IMR-90 (cell line): Measurements from ENCODE around the gene HORMAD2. TPM values are rescaled to one million over a fixed set of nuclear protein-coding genes. Genes with fewer than 3 reads are reported as not detected.

Source experiments
- ATAC-seq: fragments of 200-7000 bp; cut with Tn5 transposase; 2 replicates; pipeline ENCODE4 v1.9.1; 2020; ENCODE audit warnings: low read depth, mild to moderate bottlenecking, moderate library complexity
- BruUV-seq: library from RNA; stranded (reverse); fragments of 400-500 nt; replicated peaks from 2 replicates; lab custom pipeline; 2021; lab: Mats Ljungman, UMichigan
- CTCF ChIA-PET: fragments of 300-600 bp; formaldehyde crosslinking; extraction: SDS; loops from one replicate; lab custom pipeline; 2021; ENCODE audit warnings: antibody characterized with exemption; lab: Yijun Ruan, JAX
- POLR2A ChIA-PET: fragments of 300-600 bp; sonication (Branson Sonifier 250); formaldehyde crosslinking; loops from one replicate; lab custom pipeline; 2022; ENCODE audit warnings: antibody characterized with exemption; ENCODE audit not compliant: unreplicated experiment; lab: Charles Lee
- DNase-seq: peaks from one replicate; pipeline ENCODE4 v3.0.0; 2013
- H2AFZ ChIP-seq: replicated peaks from 2 replicates; pipeline ENCODE3; 2013; ENCODE audit warnings: low read length, mild to moderate bottlenecking; ENCODE audit not compliant: poor library complexity
- H2AK5ac ChIP-seq: 2 replicates; pipeline ENCODE4 v1.6.1; 2013; ENCODE audit warnings: low read depth, low read length, inconsistent platforms
- H2AK9ac ChIP-seq: replicated peaks from 2 replicates; pipeline ENCODE3; 2013; ENCODE audit warnings: mild to moderate bottlenecking, low read depth, low read length, moderate library complexity; ENCODE audit not compliant: poor library complexity
- H2BK120ac ChIP-seq: 2 replicates; pipeline ENCODE4 v1.6.1; 2013; ENCODE audit warnings: low read depth, low read length, inconsistent platforms
- H2BK15ac ChIP-seq: 3 replicates; pipeline ENCODE4 v1.6.1; 2013; ENCODE audit warnings: low read depth, low read length, inconsistent platforms
- H2BK20ac ChIP-seq: 2 replicates; pipeline ENCODE4 v1.6.1; 2013; ENCODE audit warnings: low read depth, mild to moderate bottlenecking, inconsistent platforms, low read length, moderate library complexity
- H2BK5ac ChIP-seq: 2 replicates; pipeline ENCODE4 v1.6.1; 2013; ENCODE audit warnings: mild to moderate bottlenecking, low read depth, low read length, inconsistent platforms; ENCODE audit not compliant: poor library complexity, severe bottlenecking
- H3K14ac ChIP-seq: replicated peaks from 2 replicates; pipeline ENCODE4 v1.6.1; 2013; ENCODE audit warnings: low read depth, low read length, inconsistent platforms
- H3K18ac ChIP-seq: 2 replicates; pipeline ENCODE4 v1.6.1; 2013; ENCODE audit warnings: low read depth, low read length, control low read depth
- H3K23ac ChIP-seq: 2 replicates; pipeline ENCODE4 v1.6.1; 2013; ENCODE audit warnings: low read depth, low read length, inconsistent platforms
- H3K27ac ChIP-seq: 2 replicates; pipeline ENCODE4 v1.5.1; 2013; ENCODE audit warnings: mild to moderate bottlenecking, control low read depth, low read length; ENCODE audit not compliant: insufficient read depth
- H3K27me3 ChIP-seq: 2 replicates; pipeline ENCODE4 v1.6.1; 2013; ENCODE audit warnings: low read length; ENCODE audit not compliant: control insufficient read depth, insufficient read depth
- H3K36me3 ChIP-seq: 2 replicates; pipeline ENCODE4 v1.6.1; 2013; ENCODE audit warnings: low read length, mixed read lengths; ENCODE audit not compliant: control insufficient read depth, insufficient read depth
- H3K4ac ChIP-seq: 2 replicates; pipeline ENCODE4 v1.6.1; 2013; ENCODE audit warnings: low read depth, low read length, inconsistent platforms
- H3K4me1 ChIP-seq: 2 replicates; pipeline ENCODE4 v1.6.1; 2013; ENCODE audit warnings: low read length, mixed read lengths; ENCODE audit not compliant: control insufficient read depth, insufficient read depth
- H3K4me2 ChIP-seq: 2 replicates; pipeline ENCODE4 v1.6.1; 2013; ENCODE audit warnings: low read depth, mild to moderate bottlenecking, control low read depth, low read length, moderate library complexity
- H3K4me3 ChIP-seq: 2 replicates; pipeline ENCODE4 v1.5.1; 2013; ENCODE audit warnings: low read depth, mild to moderate bottlenecking, control low read depth, low read length, moderate library complexity; ENCODE audit not compliant: insufficient read depth
- H3K56ac ChIP-seq: 2 replicates; pipeline ENCODE4 v1.6.1; 2013; ENCODE audit warnings: low read length, inconsistent platforms; ENCODE audit not compliant: insufficient read depth; ENCODE audit errors: extremely low read depth
- H3K79me1 ChIP-seq, 2 experiments: 2 replicates each; pipeline ENCODE4 v1.6.1; 2013; ENCODE audit warnings: low read length in 2 of 2, inconsistent platforms in 1 of 2, low read depth in 1 of 2
- H3K9ac ChIP-seq: 2 replicates; pipeline ENCODE4 v1.6.1; 2013; ENCODE audit warnings: low read depth, low read length, control low read depth
- H3K9me1 ChIP-seq: 2 replicates; pipeline ENCODE4 v1.6.1; 2013; ENCODE audit warnings: low read length, inconsistent platforms; ENCODE audit not compliant: insufficient read depth
- H3K9me3 ChIP-seq: 2 replicates; pipeline ENCODE4 v1.6.1; 2013; ENCODE audit warnings: low read length; ENCODE audit not compliant: control insufficient read depth, insufficient read depth
- H4K20me1 ChIP-seq: 2 replicates; pipeline ENCODE4 v1.6.1; 2013; ENCODE audit warnings: low read length, inconsistent platforms; ENCODE audit not compliant: insufficient read depth
- H4K5ac ChIP-seq: 2 replicates; pipeline ENCODE4 v1.6.1; 2013; ENCODE audit warnings: mild to moderate bottlenecking, low read depth, low read length, control low read depth
- H4K8ac ChIP-seq, 2 experiments: 2 replicates each; pipeline ENCODE4 v1.6.1; 2013; ENCODE audit warnings: low read depth in 2 of 2, low read length in 2 of 2, control low read depth in 1 of 2, inconsistent platforms in 1 of 2
- H4K91ac ChIP-seq: 2 replicates; pipeline ENCODE4 v1.6.1; 2013; ENCODE audit warnings: low read depth, low read length, inconsistent platforms; ENCODE audit not compliant: insufficient read depth
- CEBPB ChIP-seq: IDR thresholded peaks from 2 replicates; pipeline ENCODE4 v1.6.1; 2012; ENCODE audit warnings: low read depth, low read length, improper control_type of control experiment
- CHD1 ChIP-seq: IDR thresholded peaks from 2 replicates; pipeline ENCODE4 v1.6.1; 2012; ENCODE audit warnings: low read depth, low read length, improper control_type of control experiment
- MAFK ChIP-seq: IDR thresholded peaks from 2 replicates; pipeline ENCODE4 v1.6.1; 2012; ENCODE audit warnings: low read depth, low read length, improper control_type of control experiment
- MAZ ChIP-seq: IDR thresholded peaks from 2 replicates; pipeline ENCODE4 v1.6.1; 2012; ENCODE audit warnings: low read depth, mild to moderate bottlenecking, low read length, improper control_type of control experiment, moderate library complexity, borderline replicate concordance
- NFE2L2 ChIP-seq: fragments of 150-350 bp; IDR thresholded peaks from 2 replicates; pipeline ENCODE4 v1.6.1; 2016; ENCODE audit warnings: low read depth, mild to moderate bottlenecking, low read length
- POLR2A ChIP-seq: IDR thresholded peaks from 2 replicates; pipeline ENCODE4 v1.6.1; 2012; ENCODE audit warnings: mild to moderate bottlenecking, low read depth, low read length
- RAD21 ChIP-seq: IDR thresholded peaks from 2 replicates; pipeline ENCODE4 v1.6.1; 2012; ENCODE audit warnings: low read length, improper control_type of control experiment
- RFX5 ChIP-seq: IDR thresholded peaks from 2 replicates; pipeline ENCODE4 v1.8.0; 2012; ENCODE audit warnings: low read depth, mild to moderate bottlenecking, low read length, moderate library complexity
- WGBS, 2 experiments: methylation state at CpG; one replicate each; pipeline versions ENCODE4 v1.1.5 to v1.1.7; 2013; ENCODE audit warnings: missing lambda C conversion rate in 2 of 2; ENCODE audit not compliant: insufficient read length in 1 of 2; ENCODE audit errors: extremely low coverage in 2 of 2; 5-methylcytosine and 5-hydroxymethylcytosine counted together
- dilution Hi-C: fragments of 300-500 bp; cut with HindIII; formaldehyde crosslinking; loops from one replicate; pipeline ENCODE4 v1.14.3; 2018; ENCODE audit warnings: low sequenced_read_pairs; ENCODE audit not compliant: unreplicated experiment
- in situ Hi-C: fragments of 300-500 bp; cut with MboI; formaldehyde crosslinking; loops from 3 replicates; pipeline ENCODE4 v1.14.3; 2019; ENCODE audit warnings: low sequenced_read_pairs, inconsistent platforms, mixed read lengths
- intact Hi-C: fragments of 100-400 bp; cut with micrococcal nuclease; formaldehyde crosslinking; loops from 2 replicates; pipeline ENCODE4 v1.10.0; 2022
- polyA plus RNA-seq, 3 experiments: library from polyadenylated mRNA; depleted of rRNA; stranded (reverse); fragments of >200 nt; gene quantifications; 2 replicates each; pipeline ENCODE4 v1.2.3, GENCODE V29; 2012; ENCODE audit warnings: low replicate concordance in 1 of 3
- total RNA-seq: library from RNA; depleted of rRNA; stranded (reverse); fragments of >200 nt; gene quantifications from 2 replicates; pipeline ENCODE4 v1.2.3, GENCODE V29; 2012
- TF ChIP-seq, protein P1 (sequence below): conservative IDR thresholded peaks from 2 replicates; pipeline ENCODE4 v1.5.1; 2012; ENCODE audit warnings: mild to moderate bottlenecking, low read depth, low read length, improper control_type of control experiment

HORMAD2 gene
- total and polyA plus RNA-seq, 2 of the 4 experiments (the other 2 are of a cell fraction): not detected

DNA sequence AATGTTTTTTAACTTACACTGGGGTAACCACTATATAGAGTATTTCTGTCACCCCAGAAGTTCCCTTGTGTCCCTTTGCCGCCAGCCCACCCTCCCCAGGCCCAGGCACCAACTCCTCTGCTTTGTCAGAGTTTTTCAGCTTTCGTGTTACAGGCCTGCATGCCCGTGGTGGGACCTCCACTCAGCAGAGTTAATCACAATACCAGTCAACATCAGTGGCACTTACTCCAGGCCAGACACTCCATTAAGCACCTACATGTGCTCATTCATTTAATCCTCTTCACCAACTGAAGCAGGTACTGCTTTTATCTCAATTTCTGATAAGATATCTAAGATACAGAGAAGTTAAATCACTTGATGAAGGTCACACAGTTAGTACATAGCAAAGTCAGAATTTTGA is 103.0 kb downstream of the HORMAD2 start:
- BruUV-seq: no TSS peak
- peaks cover 22% of the 10 kb centered on the region for H3K4me1 ChIP-seq
- H3K56ac ChIP-seq: peak overlapping the region; percentile 18; the same call in 1 of the 2 replicates
- CTCF ChIA-PET: interaction anchor here (0.5 kb wide), 1 partner anchor 1670 kb away, joined by 3 read pairs; no protein-coding TSS in a partner anchor
- H3K36me3 ChIP-seq: no peaks in the 10 kb centered on the region
- H2AFZ ChIP-seq: peak overlapping the region; percentile 24
- peak overlapping the region; percentile 64 for H2BK5ac ChIP-seq
- peak overlapping the region; percentile 97 for H2BK20ac ChIP-seq
- H3K27me3 ChIP-seq: no peaks in the 10 kb centered on the region
- H4K5ac ChIP-seq: peak overlapping the region; percentile 99
- H3K4me3 ChIP-seq: no peak overlapping the region
- H4K91ac ChIP-seq: peak overlapping the region; percentile 93
- H2BK120ac ChIP-seq: peak overlapping the region; percentile 90
- H3K4ac ChIP-seq: peak overlapping the region; percentile 93
- DNase-seq (no peak), ATAC-seq (no peak)
- peak overlapping the region; percentile 98 for H2AK5ac ChIP-seq
- H3K23ac ChIP-seq: peak overlapping the region; percentile 85; the same call in 1 of the 2 replicates
- H3K18ac ChIP-seq: peak overlapping the region; percentile 100
- intact Hi-C loops (no loop called here), in situ Hi-C loops (no loop called here), dilution Hi-C loops (no loop called here)
- peak overlapping the region; percentile 86 for H3K14ac ChIP-seq
- TF ChIP-seq CHD1: no peak
- no peak for TF ChIP-seq RFX5
- no peak for TF ChIP-seq MAZ
- TF ChIP-seq NFE2L2: no peak
- TF ChIP-seq POLR2A: no peak
- no peak for TF ChIP-seq RAD21
- TF ChIP-seq CEBPB: no peak
- no peak for TF ChIP-seq MAFK
- TF ChIP-seq, protein P1, sequence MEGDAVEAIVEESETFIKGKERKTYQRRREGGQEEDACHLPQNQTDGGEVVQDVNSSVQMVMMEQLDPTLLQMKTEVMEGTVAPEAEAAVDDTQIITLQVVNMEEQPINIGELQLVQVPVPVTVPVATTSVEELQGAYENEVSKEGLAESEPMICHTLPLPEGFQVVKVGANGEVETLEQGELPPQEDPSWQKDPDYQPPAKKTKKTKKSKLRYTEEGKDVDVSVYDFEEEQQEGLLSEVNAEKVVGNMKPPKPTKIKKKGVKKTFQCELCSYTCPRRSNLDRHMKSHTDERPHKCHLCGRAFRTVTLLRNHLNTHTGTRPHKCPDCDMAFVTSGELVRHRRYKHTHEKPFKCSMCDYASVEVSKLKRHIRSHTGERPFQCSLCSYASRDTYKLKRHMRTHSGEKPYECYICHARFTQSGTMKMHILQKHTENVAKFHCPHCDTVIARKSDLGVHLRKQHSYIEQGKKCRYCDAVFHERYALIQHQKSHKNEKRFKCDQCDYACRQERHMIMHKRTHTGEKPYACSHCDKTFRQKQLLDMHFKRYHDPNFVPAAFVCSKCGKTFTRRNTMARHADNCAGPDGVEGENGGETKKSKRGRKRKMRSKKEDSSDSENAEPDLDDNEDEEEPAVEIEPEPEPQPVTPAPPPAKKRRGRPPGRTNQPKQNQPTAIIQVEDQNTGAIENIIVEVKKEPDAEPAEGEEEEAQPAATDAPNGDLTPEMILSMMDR: no peak
- WGBS, 2 experiments: 69% methylated on average over 3 of the region's 3 CpGs; no CpG with 5 or more reads in 1 of the 2 experiments
- peak overlapping the region; percentile 77 to 88 for H4K8ac ChIP-seq
- H3K9ac ChIP-seq: peak overlapping the region; percentile 42; the same call in 1 of the 2 replicates
- H3K27ac ChIP-seq: peak overlapping the region; percentile 82
- POLR2A ChIA-PET: no interaction called here
- peaks cover 0 to 4% of the 10 kb centered on the region in 2 experiments; a peak in 1 of 4 replicates for H3K79me1 ChIP-seq
- no peaks in the 10 kb centered on the region for H3K9me3 ChIP-seq
- H3K9me1 ChIP-seq: peaks cover 16% of the 10 kb centered on the region
- H3K4me2 ChIP-seq: peak overlapping the region; percentile 19; the same call in 1 of the 2 replicates
- H2BK15ac ChIP-seq: peak overlapping the region; percentile 99
- no peaks in the 10 kb centered on the region for H4K20me1 ChIP-seq
- no peak overlapping the region for H2AK9ac ChIP-seq
